HepG2 (cell line): ENCODE results near the gene PRDM15. TPM values are rescaled to one million over a fixed set of nuclear protein-coding genes. Genes with fewer than 3 reads are reported as not detected.

Source experiments
- ATF7 ChIP-seq, 2 experiments: fragments of 450-650 bp in 1 of 2; sonication (generic) in 1 of 2; formaldehyde crosslinking in 1 of 2; IDR thresholded peaks; 2 replicates each; pipeline versions ENCODE4 v1.4.0 to v1.6.1; 2016 to 2020; ENCODE audit warnings: antibody characterized with exemption in 1 of 2, mild to moderate bottlenecking in 1 of 2, missing genetic modification reagents in 1 of 2
- ATF7-NPFF ChIP-seq: sonication (generic); formaldehyde crosslinking; IDR thresholded peaks from 2 replicates; pipeline ENCODE4 v1.8.1; 2023; ENCODE audit warnings: mild to moderate bottlenecking, low read depth, missing genetic modification reagents, moderate library complexity
- BRD4 ChIP-seq: sonication (generic); formaldehyde crosslinking; IDR thresholded peaks from 2 replicates; pipeline ENCODE4 v1.4.0; 2020; ENCODE audit warnings: missing genetic modification reagents
- CAMTA2 ChIP-seq: sonication (generic); formaldehyde crosslinking; IDR thresholded peaks from 2 replicates; pipeline ENCODE4 v1.4.0; 2020; ENCODE audit warnings: mild to moderate bottlenecking, missing genetic modification reagents, borderline replicate concordance
- DR1 ChIP-seq: sonication (generic); formaldehyde crosslinking; IDR thresholded peaks from 2 replicates; pipeline ENCODE4 v1.8.0; 2021; ENCODE audit warnings: mild to moderate bottlenecking, missing genetic modification reagents, inconsistent platforms
- HOMEZ ChIP-seq: IDR thresholded peaks from 2 replicates; pipeline ENCODE4 v1.6.1; 2016; ENCODE audit warnings: low read depth
- MAZ ChIP-seq, 2 experiments: sonication (generic) in 1 of 2; formaldehyde crosslinking in 1 of 2; IDR thresholded peaks; 2 replicates each; pipeline versions ENCODE4 v1.5.0 to v1.6.1; 2012 to 2020; ENCODE audit warnings: low read depth in 2 of 2, mild to moderate bottlenecking in 2 of 2, borderline replicate concordance in 1 of 2, improper control_type of control experiment in 1 of 2, low read length in 1 of 2, missing genetic modification reagents in 1 of 2, moderate library complexity in 1 of 2
- POLR2A ChIP-seq, 2 experiments: IDR thresholded peaks; 2 replicates each; pipeline ENCODE4 v1.6.1; 2011; ENCODE audit warnings: low read depth in 2 of 2, low read length in 2 of 2, mild to moderate bottlenecking in 1 of 2, moderate library complexity in 1 of 2; ENCODE audit not compliant: insufficient read depth in 1 of 2
- PRDM15 ChIP-seq: sonication (generic); formaldehyde crosslinking; IDR thresholded peaks from 2 replicates; pipeline ENCODE4 v1.4.0; 2020; ENCODE audit warnings: missing genetic modification reagents
- REL ChIP-seq: sonication (generic); formaldehyde crosslinking; conservative IDR thresholded peaks from 2 replicates; pipeline ENCODE4 v1.8.0; 2022; ENCODE audit warnings: mild to moderate bottlenecking, missing genetic modification reagents, moderate library complexity
- SALL1 ChIP-seq: sonication (generic); formaldehyde crosslinking; IDR thresholded peaks from 2 replicates; pipeline ENCODE4 v1.8.0; 2022; ENCODE audit warnings: mild to moderate bottlenecking, missing genetic modification reagents
- SAP130 ChIP-seq: IDR thresholded peaks from 2 replicates; pipeline ENCODE4 v1.6.1; 2016; ENCODE audit warnings: low read depth
- SMARCC2 ChIP-seq: fragments of 450-650 bp; IDR thresholded peaks from 2 replicates; pipeline ENCODE4 v1.6.1; 2017; ENCODE audit warnings: antibody characterized with exemption, mild to moderate bottlenecking
- TBX2 ChIP-seq: sonication (generic); formaldehyde crosslinking; IDR thresholded peaks from 2 replicates; pipeline ENCODE4 v1.5.0; 2020; ENCODE audit warnings: missing genetic modification reagents, mild to moderate bottlenecking, borderline replicate concordance
- U2AF2 ChIP-seq: fragments of 200-400 bp; formaldehyde crosslinking; IDR thresholded peaks from 2 replicates; pipeline ENCODE4 v1.6.1; 2017; ENCODE audit warnings: low read depth, mild to moderate bottlenecking, low read length
- ZBTB20 ChIP-seq: sonication (generic); formaldehyde crosslinking; IDR thresholded peaks from 2 replicates; pipeline ENCODE4 v1.8.1; 2023; ENCODE audit warnings: missing genetic modification reagents, low read depth, mild to moderate bottlenecking, borderline replicate concordance
- ZEB1 ChIP-seq: IDR thresholded peaks from 2 replicates; pipeline ENCODE4 v1.6.1; 2012; ENCODE audit warnings: mild to moderate bottlenecking, low read depth, inconsistent platforms; ENCODE audit not compliant: insufficient replicate concordance
- ZMYM2 ChIP-seq: sonication (generic); formaldehyde crosslinking; IDR thresholded peaks from 2 replicates; pipeline ENCODE4 v1.8.0; 2022; ENCODE audit warnings: mild to moderate bottlenecking, missing genetic modification reagents
- ZNF343 ChIP-seq: sonication (generic); formaldehyde crosslinking; IDR thresholded peaks from 2 replicates; pipeline ENCODE4 v1.4.0; 2020; ENCODE audit warnings: mild to moderate bottlenecking, missing genetic modification reagents
- ZNF430 ChIP-seq: sonication (generic); formaldehyde crosslinking; IDR thresholded peaks from 2 replicates; pipeline ENCODE4 v1.9.0; 2021; ENCODE audit warnings: mild to moderate bottlenecking, missing genetic modification reagents
- ZNF563 ChIP-seq: sonication (generic); formaldehyde crosslinking; IDR thresholded peaks from 2 replicates; pipeline ENCODE4 v1.8.0; 2022; ENCODE audit warnings: mild to moderate bottlenecking, moderate library complexity, missing genetic modification reagents
- ZNF7 ChIP-seq: IDR thresholded peaks from 2 replicates; pipeline ENCODE4 v1.6.1; 2016; ENCODE audit warnings: missing biosample characterization, missing genetic modification reagents
- polyA plus RNA-seq, 8 experiments: library from polyadenylated mRNA; depleted of rRNA in 3 of 8; stranded (reverse) in 7 of 8; unstranded in 1 of 8; fragments of >200 nt; fragmentation: Illumina TruSeq in 4 of 8; extraction: Trizol in 4 of 8; gene quantifications; 2 replicates each; pipeline versions ENCODE4 v1.2.1 to v1.2.3, GENCODE V29; 2011 to 2016; ENCODE audit warnings: low read depth in 4 of 8, missing spikeins in 1 of 8, mixed read lengths in 1 of 8; ENCODE audit not compliant: insufficient read depth in 1 of 8
- total RNA-seq, 5 experiments: library from RNA; depleted of rRNA; stranded (reverse); fragments of >200 nt; fragmentation: Illumina TruSeq; extraction: Trizol; gene quantifications; 2 replicates each; pipeline ENCODE4 v1.2.3, GENCODE V29; 2016; ENCODE audit warnings: low read depth in 1 of 5

The PRDM15 gene
- total and polyA plus RNA-seq, 2 of the 13 experiments (the other 11 are each of a cell fraction or from before 2014, with no cell fraction given) = 4.0 to 6.9 TPM

- TF ChIP-seq ZBTB20 (CRISPR knock-in tag) (no peak), ZNF430 (CRISPR knock-in tag) (peak; percentile 66; the same call in 1 of the 2 replicates), TBX2 (CRISPR knock-in tag) (no peak), PRDM15 (peak; percentile 76; the same call in 1 of the 2 replicates), SMARCC2 (no peak), ATF7-NPFF (CRISPR knock-in tag) (no peak; the same call in 1 of the 2 replicates), MAZ (IDR thresholded peaks at IDR 0.05; ENCODE audit: borderline replicate concordance, low read depth, low read length) (no peak), MAZ (CRISPR knock-in tag; IDR thresholded peaks at IDR 0.05; ENCODE audit: low read depth) (no peak), BRD4 (no peak), HOMEZ (CRISPR knock-in tag) (no peak), ZNF7 (CRISPR knock-in tag) (peak; percentile 74), ZMYM2 (CRISPR knock-in tag) (no peak), ZEB1 (peak; percentile 48), REL (CRISPR knock-in tag) (no peak), POLR2A (IDR thresholded peaks at IDR 0.05; ENCODE audit: insufficient read depth in 1 of 2, low read depth in 2 of 2, low read length in 2 of 2) (0 out of 4 replicates have a peak, but pooled peaks of 1 of the 2 experiments have one; percentile 15), ZNF343 (CRISPR knock-in tag) (no peak), SALL1 (CRISPR knock-in tag) (0 out of 2 replicates have a peak, but pooled peaks have one; percentile 17), DR1 (CRISPR knock-in tag) (no peak), CAMTA2 (CRISPR knock-in tag) (no peak), ATF7 (IDR thresholded peaks at IDR 0.05) (no peak), ATF7 (CRISPR knock-in tag; IDR thresholded peaks at IDR 0.05) (no peak), U2AF2 (no peak), SAP130 (CRISPR knock-in tag) (peak; percentile 27; the same call in 1 of the 2 replicates), ZNF563 (CRISPR knock-in tag) (no peak)
Observed at GRCh38 chr21:41877901-41878830, 978 bp downstream of the PRDM15 start (continued).
